Measurements from ENCODE around the gene CBLB.

CBLB gene

GRCh38 chr3:105869861-105870755, 1.3 kb upstream of the CBLB start:
- no peak for DNase-seq

- no peak for DNase-seq
Measured at GRCh38 chr3:105869531-105869833, 670 bp upstream of the CBLB start.

- DNase-seq = peak; percentile 53
Measured at GRCh38 chr3:105868431-105868741, 426 bp downstream of the CBLB start.

- DNase-seq = no peak
Measured at GRCh38 chr3:105867712-105868430, 941 bp downstream of the CBLB start.

GRCh38 chr3:105866656-105867653, 1.9 kb downstream of the CBLB start:
- peak; percentile 56 for DNase-seq

GRCh38 chr3:105865867-105866350, 2.9 kb downstream of the CBLB start:
- DNase-seq = no peak

- no peak for DNase-seq
Measured at GRCh38 chr3:105865016-105865623, 3.7 kb downstream of the CBLB start.

- no peak for DNase-seq
Measured at GRCh38 chr3:105864212-105864611, 4.6 kb downstream of the CBLB start.

- DNase-seq = no peak
Measured at GRCh38 chr3:105863608-105864007, 5.2 kb downstream of the CBLB start.

GRCh38 chr3:105862217-105862616, 6.6 kb downstream of the CBLB start:
- DNase-seq = no peak

- no peak for DNase-seq
Measured at GRCh38 chr3:105860641-105861040, 8.2 kb downstream of the CBLB start.

- DNase-seq = no peak
Measured at GRCh38 chr3:105858017-105858416, 10.8 kb downstream of the CBLB start.

- no peak for DNase-seq
Measured at GRCh38 chr3:105857601-105858000, 11.2 kb downstream of the CBLB start.

- DNase-seq = no peak
Measured at GRCh38 chr3:105856605-105857004, 12.2 kb downstream of the CBLB start.

- no peak for DNase-seq
Measured at GRCh38 chr3:105853801-105854432, 14.9 kb downstream of the CBLB start.

- no peak for DNase-seq
Measured at GRCh38 chr3:105851582-105851981, 17.2 kb downstream of the CBLB start.

- no peak for DNase-seq
Measured at GRCh38 chr3:105851176-105851575, 17.6 kb downstream of the CBLB start.

GRCh38 chr3:105850593-105850992, 18.2 kb downstream of the CBLB start:
- DNase-seq = no peak

- DNase-seq = no peak
Measured at GRCh38 chr3:105848821-105849220, 20.0 kb downstream of the CBLB start.

GRCh38 chr3:105847865-105848264, 20.9 kb downstream of the CBLB start:
- DNase-seq = no peak

GRCh38 chr3:105847452-105847851, 21.4 kb downstream of the CBLB start:
- DNase-seq = no peak

- no peak for DNase-seq
Measured at GRCh38 chr3:105846809-105847208, 22.0 kb downstream of the CBLB start.

Measured in fibroblast of skin of right biceps (primary cell).